T-cell (primary cell): ENCODE results near the gene MARS1. TPM values are rescaled to one million over a fixed set of nuclear protein-coding genes. Genes with fewer than 3 reads are reported as not detected.
A peak's percentile ranks its signal among the peaks of the same experiment; 100 is the strongest.

Experiments used
- ATAC-seq, 4 experiments: fragments of 200-7000 bp in 3 of 4; fragments of 150-1000 bp in 1 of 4; cut with Tn5 transposase; replicated peaks in 1 of 4; 1 replicate in 3 of 4; 2 replicates in 1 of 4; pipeline ENCODE4 v1.10.0; 2021; ENCODE audit warnings: moderate library complexity in 3 of 4, mild to moderate bottlenecking in 2 of 4, moderate number of reproducible peaks in 1 of 4
- CTCF ChIA-PET, 2 donors: fragments of 300-600 bp; sonication (Branson Sonifier 250); formaldehyde crosslinking; loops; one replicate each; lab custom pipeline; 2022; ENCODE audit warnings: antibody characterized with exemption in 2 of 2; lab: Charles Lee
- POLR2A ChIA-PET, 2 donors: fragments of 300-600 bp; sonication (Branson Sonifier 250); formaldehyde crosslinking; loops; one replicate each; lab custom pipeline; 2022; ENCODE audit warnings: antibody characterized with exemption in 2 of 2; lab: Charles Lee
- DNase-seq, 35 experiments: peaks; one replicate each; pipeline versions ENCODE4 v3.0.0 to v3.0.0-alpha.2; 2013 to 2023
- H3K27ac ChIP-seq: one replicate; pipeline ENCODE4 v1.5.1; 2013; ENCODE audit warnings: low read length
- H3K27me3 ChIP-seq, 2 experiments: replicated peaks in 1 of 2; 1 replicate in 1 of 2; 2 replicates in 1 of 2; pipeline versions ENCODE4 v1.6.1 to v1.7.0; 2013; ENCODE audit warnings: low read length in 1 of 2, mixed read lengths in 1 of 2; ENCODE audit not compliant: control insufficient read depth in 2 of 2, insufficient read depth in 2 of 2; ENCODE audit errors: extremely low read depth in 1 of 2
- H3K36me3 ChIP-seq, 2 donors: 1 replicate in 1 of 2; 2 replicates in 1 of 2; pipeline versions ENCODE4 v1.6.1 to v1.7.0; 2013; ENCODE audit warnings: low read length in 1 of 2; ENCODE audit not compliant: control insufficient read depth in 2 of 2, insufficient read depth in 1 of 2; ENCODE audit errors: extremely low read depth in 1 of 2
- H3K4me1 ChIP-seq, 2 experiments: 1 replicate in 1 of 2; 2 replicates in 1 of 2; pipeline versions ENCODE4 v1.6.1 to v1.7.0; 2013; ENCODE audit warnings: low read length in 2 of 2, mixed read lengths in 1 of 2; ENCODE audit not compliant: insufficient read depth in 2 of 2, control insufficient read depth in 1 of 2; ENCODE audit errors: extremely low read depth in 1 of 2
- H3K4me3 ChIP-seq, 2 donors: 1 replicate in 1 of 2; 2 replicates in 1 of 2; pipeline versions ENCODE4 v1.5.1 to v1.7.0; 2013; ENCODE audit warnings: mild to moderate bottlenecking in 2 of 2, low read length in 1 of 2, moderate library complexity in 1 of 2; ENCODE audit not compliant: control insufficient read depth in 1 of 2; ENCODE audit errors: extremely low read depth in 1 of 2
- H3K9me3 ChIP-seq: 2 replicates; pipeline ENCODE4 v1.7.0; 2013
- H3K27ac Mint-ChIP-seq, 2 donors: one replicate each; pipeline ENCODE4 v1.8.0; 2020 to 2021; ENCODE audit warnings: mild to moderate bottlenecking in 2 of 2, mixed read lengths in 2 of 2
- H3K27me3 Mint-ChIP-seq, 2 donors: one replicate each; pipeline ENCODE4 v1.8.0; 2021 to 2022; ENCODE audit warnings: mixed read lengths in 2 of 2
- H3K36me3 Mint-ChIP-seq: one replicate; pipeline ENCODE4 v1.8.0; 2021; ENCODE audit warnings: mixed read lengths
- H3K4me1 Mint-ChIP-seq, 3 donors: one replicate each; pipeline ENCODE4 v1.8.0; 2020 to 2022; ENCODE audit warnings: mixed read lengths in 3 of 3, mild to moderate bottlenecking in 1 of 3
- H3K4me3 Mint-ChIP-seq, 3 donors: one replicate each; pipeline ENCODE4 v1.8.0; 2020 to 2022; ENCODE audit warnings: mild to moderate bottlenecking in 3 of 3, mixed read lengths in 3 of 3, moderate library complexity in 3 of 3
- H3K9me3 Mint-ChIP-seq, 3 donors: one replicate each; pipeline ENCODE4 v1.8.0; 2020 to 2022; ENCODE audit warnings: mixed read lengths in 3 of 3
- WGBS: methylation state at CpG from one replicate; pipeline ENCODE4 v1.1.5; 2013; ENCODE audit warnings: missing lambda C conversion rate; ENCODE audit not compliant: insufficient coverage; 5-methylcytosine and 5-hydroxymethylcytosine counted together
- total RNA-seq, 35 experiments: library from RNA in 6 of 35; stranded (reverse) in 6 of 35; fragments of 120-200 nt in 1 of 35; gene quantifications; one replicate each; pipeline versions ENCODE4 v1.2.1 to v1.2.4 and lab custom pipeline; 2013 to 2026

The MARS1 gene
- total RNA-seq, 5 donors from 2014 or later (not counting 1 experiment from before 2014, with no cell fraction given), result 167 to 350 (median 320) TPM

- Mint-ChIP-seq H3K9me3 (no peaks in the 10 kb centered on the region), H3K4me1 (peaks cover 25 to 34% (median 33%) of the 10 kb centered on the region in 3 donors), H3K27me3 (no peaks in the 10 kb centered on the region), H3K4me3 (no peak overlapping the region), H3K36me3 (peaks cover 30% of the 10 kb centered on the region), H3K27ac (no peak overlapping the region)
- ChIA-PET CTCF (interaction anchor here in 1 of 2 donors (0.7 kb wide), 1 partner anchor 16 kb away, joined by 3 read pairs; no protein-coding TSS in a partner anchor), POLR2A (interaction anchor here in 1 of 2 donors (0.6 kb wide), 1 partner anchor 18 kb away, joined by 9 read pairs; no protein-coding TSS in a partner anchor)
- ATAC-seq (no peak), DNase-seq (no peak)
- no peak overlapping the region for H3K4me3 ChIP-seq
- H3K4me1 ChIP-seq, result peaks cover 0 to 18% of the 10 kb centered on the region in 2 experiments
- no peak overlapping the region for H3K27ac ChIP-seq
- no peaks in the 10 kb centered on the region for H3K27me3 ChIP-seq
- H3K9me3 ChIP-seq, result no peaks in the 10 kb centered on the region
- 100% methylated on average over 1 of the region's 2 CpGs for WGBS
- peaks cover 2 to 15% of the 10 kb centered on the region in 2 donors for H3K36me3 ChIP-seq
These were observed 53.8 kb downstream of the MARS1 start for GRCh38 chr12:57541717-57542116.

GRCh38 chr12:57543581-57543980 is 55.7 kb downstream of the MARS1 start:
- no peak for DNase-seq
- H3K9me3 ChIP-seq, result no peaks in the 10 kb centered on the region
- POLR2A ChIA-PET, result no interaction called here
- peaks cover 2 to 11% of the 10 kb centered on the region in 2 donors for H3K36me3 ChIP-seq
- no peak overlapping the region for H3K27ac ChIP-seq
- peaks cover 6 to 19% of the 10 kb centered on the region in 2 experiments for H3K4me1 ChIP-seq
- H3K27me3 ChIP-seq, result no peaks in the 10 kb centered on the region
- CTCF ChIA-PET, result no interaction called here
- Mint-ChIP-seq H3K27ac (peak overlapping the region in 1 of 2 donors; percentile 55), H3K4me1 (peaks cover 35 to 43% (median 39%) of the 10 kb centered on the region in 3 donors), H3K4me3 (no peak overlapping the region), H3K36me3 (peaks cover 18% of the 10 kb centered on the region), H3K27me3 (peaks cover 0 to under 1% of the 10 kb centered on the region in 2 donors), H3K9me3 (no peaks in the 10 kb centered on the region)
- WGBS, result 71% methylated on average over 2 of the region's 2 CpGs
- no peak overlapping the region for H3K4me3 ChIP-seq
- no peak for ATAC-seq

- WGBS, result 82% methylated on average over 3 of the region's 15 CpGs
- H3K4me1 Mint-ChIP-seq, result peaks cover 39 to 52% (median 52%) of the 10 kb centered on the region in 3 donors
These were observed 58.1 kb downstream of the MARS1 start for GRCh38 chr12:57545809-57546437.

GRCh38 chr12:57546438-57547287 is 58.8 kb downstream of the MARS1 start, which contains the start of gene DCTN2:
Gene DCTN2, minus strand, starts transcription at chr12:57547192. Its CDS starts 129 bp downstream, at chr12:57547063.
- Mint-ChIP-seq H3K9me3 (no peaks in the 10 kb centered on the region), H3K27ac (peak within 1 kb of the TSS; percentile 85 to 96), H3K4me3 (peak within 1 kb of the TSS; percentile 94 to 97 (median 96)), H3K4me1 (peaks cover 41 to 52% (median 49%) of the 10 kb centered on the region in 3 donors), H3K27me3 (peaks cover 0 to 7% of the 10 kb centered on the region in 2 donors), H3K36me3 (no peaks in the 10 kb centered on the region)
- ChIA-PET POLR2A (interaction anchor here (0.5 to 1.2 kb wide), 3 partner anchors 11 to 26 kb away, joined by 4 read pairs; no protein-coding TSS in a partner anchor), CTCF (interaction anchor here in 1 of 2 donors (0.6 to 1.3 kb wide), 4 partner anchors 9 to 1717 kb away, joined by 3 to 4 read pairs (median 4); partner anchors contain the start of genes DNAJC14 and GLI1)
- peaks cover 7 to 32% of the 10 kb centered on the region in 2 experiments for H3K4me1 ChIP-seq
- H3K27me3 ChIP-seq, result peaks cover 12 to 20% of the 10 kb centered on the region in 2 experiments
- H3K36me3 ChIP-seq, result peaks cover 0 to 2% of the 10 kb centered on the region in 2 donors
- peak within 1 kb of the TSS; percentile 69 for H3K27ac ChIP-seq
- no peaks in the 10 kb centered on the region for H3K9me3 ChIP-seq
- DNase-seq (peak in 34 of 35 experiments; percentile 82 to 95 (median 88)), ATAC-seq (peak; percentile 94 to 98 (median 96))
- H3K4me3 ChIP-seq, result peak within 1 kb of the TSS; percentile 84 to 89
- under 1% methylated on average over 51 of the region's 56 CpGs for WGBS

More at GRCh38 chr12:57545809-57546437, 58.1 kb downstream of the MARS1 start:
- peaks cover 5% of the 10 kb centered on the region for H3K36me3 Mint-ChIP-seq
- peaks cover 0 to 7% of the 10 kb centered on the region in 2 donors for H3K27me3 Mint-ChIP-seq
- DNase-seq, result no peak
- H3K4me3 ChIP-seq, result peak overlapping the region; percentile 84 to 89
- H3K4me1 ChIP-seq, result peaks cover 7 to 32% of the 10 kb centered on the region in 2 experiments
- POLR2A ChIA-PET, result interaction anchor here in 1 of 2 donors (1.2 kb wide), 1 partner anchor 19 kb away, joined by 4 read pairs; no protein-coding TSS in a partner anchor
- CTCF ChIA-PET, result interaction anchor here in 1 of 2 donors (0.7 to 1.3 kb wide), 2 partner anchors 9 to 87 kb away, joined by 4 read pairs; partner anchors contain the start of gene GLI1
- H3K27me3 ChIP-seq, result peaks cover 9 to 20% of the 10 kb centered on the region in 2 experiments
- H3K9me3 Mint-ChIP-seq, result no peaks in the 10 kb centered on the region
- peak overlapping the region; percentile 85 to 96 for H3K27ac Mint-ChIP-seq
- H3K9me3 ChIP-seq, result no peaks in the 10 kb centered on the region
- H3K27ac ChIP-seq, result peak overlapping the region; percentile 69
- ATAC-seq, result no peak
- peak overlapping the region; percentile 94 to 97 (median 96) for H3K4me3 Mint-ChIP-seq
- peaks cover 2 to 6% of the 10 kb centered on the region in 2 donors for H3K36me3 ChIP-seq

GRCh38 chr12:57547288-57548012 is 59.6 kb downstream of the MARS1 start:
- Mint-ChIP-seq H3K27ac (peak overlapping the region; percentile 85 to 96), H3K9me3 (no peaks in the 10 kb centered on the region), H3K4me3 (peak overlapping the region; percentile 94 to 97 (median 96)), H3K36me3 (no peaks in the 10 kb centered on the region), H3K27me3 (peaks cover 0 to 7% of the 10 kb centered on the region in 2 donors), H3K4me1 (peaks cover 41 to 52% (median 49%) of the 10 kb centered on the region in 3 donors)
- H3K4me1 ChIP-seq, result peaks cover 7 to 32% of the 10 kb centered on the region in 2 experiments
- POLR2A ChIA-PET, result interaction anchor here (0.5 to 0.6 kb wide), 2 partner anchors 10 to 26 kb away, joined by 4 read pairs; no protein-coding TSS in a partner anchor
- ATAC-seq (no peak), DNase-seq (peak in 1 of 35 experiments; percentile 73)
- peak overlapping the region; percentile 84 to 89 for H3K4me3 ChIP-seq
- no peaks in the 10 kb centered on the region for H3K36me3 ChIP-seq
- no peaks in the 10 kb centered on the region for H3K9me3 ChIP-seq
- H3K27ac ChIP-seq, result peak overlapping the region; percentile 69
- peaks cover 13 to 20% of the 10 kb centered on the region in 2 experiments for H3K27me3 ChIP-seq
- CTCF ChIA-PET, result interaction anchor here (0.6 to 0.9 kb wide), 3 partner anchors 37 to 1718 kb away, joined by 3 to 4 read pairs (median 3); partner anchors contain the start of gene DNAJC14 (in 1 of the 2)
- no CpG with 5 or more reads among the region's 9 CpGs for WGBS
